HG03039 (cell line): ENCODE measurements around the gene C16orf92.
"Not testable (repeated sequence)": the region's sequence is repeated elsewhere in the genome, so short reads cannot be mapped to it uniquely, and the experiment has no call there.

Source experiments
- ATAC-seq: cut with Tn5 transposase; IDR thresholded peaks from one replicate; pipeline ENCODE4 v1.9.1; 2021; ENCODE audit warnings: mild to moderate bottlenecking, moderate library complexity; ENCODE audit not compliant: unreplicated experiment

C16orf92 gene

DNA sequence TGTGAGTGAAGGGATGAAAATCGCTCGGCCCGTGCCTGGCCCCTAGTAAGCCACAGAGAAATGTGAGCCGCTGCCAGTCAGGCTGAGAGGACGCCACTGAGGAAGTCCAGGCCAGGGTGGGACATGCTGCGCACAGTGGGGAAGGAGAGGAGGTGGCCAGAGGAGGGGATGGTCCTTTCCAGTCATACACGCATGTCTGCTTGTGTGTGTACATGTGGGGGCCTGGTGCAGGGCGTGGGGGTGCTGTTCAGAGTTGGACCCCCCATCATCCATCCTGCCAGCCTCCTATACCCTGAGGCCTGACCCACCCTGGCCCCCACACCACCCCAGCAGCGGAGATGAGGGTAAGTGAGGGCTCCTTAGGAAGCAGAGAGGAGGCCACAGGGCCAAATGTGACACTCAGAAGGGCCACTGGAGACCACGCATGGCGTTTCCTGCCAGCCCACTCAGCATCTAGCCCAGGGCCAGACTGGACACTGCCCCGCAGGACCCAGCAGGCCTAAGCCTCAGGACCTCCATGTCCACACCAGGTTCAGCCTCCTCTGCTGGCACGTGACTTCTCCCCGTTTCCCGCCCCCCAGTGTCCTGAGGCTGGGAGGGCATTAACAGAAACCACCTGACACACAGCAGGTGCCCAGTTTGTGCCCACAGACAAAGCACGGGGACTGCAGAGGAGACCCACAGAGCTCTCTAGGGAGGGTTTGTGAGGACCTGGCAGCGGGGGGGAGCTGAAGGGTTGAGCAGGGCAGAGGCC, 19.2 kb upstream of the C16orf92 start:
- no peak for ATAC-seq

DNA sequence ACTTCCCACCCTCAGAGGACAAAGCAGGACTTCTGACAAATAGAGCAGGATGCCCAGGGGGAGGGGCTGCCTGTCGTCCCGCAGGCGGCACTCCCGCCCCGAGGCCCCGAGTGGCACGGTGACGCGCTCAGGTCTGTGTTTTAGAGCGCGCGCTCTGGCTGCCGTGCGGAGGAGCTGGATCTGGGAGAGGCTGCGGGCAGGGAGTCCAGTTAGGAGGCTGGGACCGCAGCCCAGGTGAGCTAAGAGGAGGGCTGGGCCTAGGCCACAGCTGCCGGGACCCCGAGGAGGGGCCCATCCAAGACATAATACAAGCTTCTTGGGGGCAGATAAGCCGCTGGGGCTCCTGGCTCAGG, 18.6 kb upstream of the C16orf92 start:
- no peak for ATAC-seq

DNA sequence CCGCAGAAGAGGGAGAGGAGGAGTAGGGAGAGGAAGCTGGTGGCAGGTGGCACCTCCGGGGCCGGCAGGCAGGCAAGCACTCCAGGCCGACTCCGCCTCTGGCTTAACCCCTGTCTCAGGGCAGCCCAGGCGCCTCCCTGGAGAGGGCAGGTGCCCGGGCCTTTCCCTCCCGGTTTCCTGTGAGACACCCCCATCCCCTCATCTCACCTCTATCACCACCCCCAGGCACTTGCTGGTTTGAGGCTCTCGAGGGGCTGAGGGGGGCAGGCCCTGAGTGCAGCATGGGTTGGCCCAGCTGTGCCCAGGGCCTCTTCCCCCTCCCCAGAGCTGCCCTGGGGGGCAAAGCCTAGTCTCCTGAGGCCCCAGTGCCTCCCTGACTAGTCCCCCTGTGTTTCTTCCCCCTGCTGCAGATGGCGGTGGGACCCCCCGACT, 18.2 kb upstream of the C16orf92 start:
- no peak for ATAC-seq

DNA sequence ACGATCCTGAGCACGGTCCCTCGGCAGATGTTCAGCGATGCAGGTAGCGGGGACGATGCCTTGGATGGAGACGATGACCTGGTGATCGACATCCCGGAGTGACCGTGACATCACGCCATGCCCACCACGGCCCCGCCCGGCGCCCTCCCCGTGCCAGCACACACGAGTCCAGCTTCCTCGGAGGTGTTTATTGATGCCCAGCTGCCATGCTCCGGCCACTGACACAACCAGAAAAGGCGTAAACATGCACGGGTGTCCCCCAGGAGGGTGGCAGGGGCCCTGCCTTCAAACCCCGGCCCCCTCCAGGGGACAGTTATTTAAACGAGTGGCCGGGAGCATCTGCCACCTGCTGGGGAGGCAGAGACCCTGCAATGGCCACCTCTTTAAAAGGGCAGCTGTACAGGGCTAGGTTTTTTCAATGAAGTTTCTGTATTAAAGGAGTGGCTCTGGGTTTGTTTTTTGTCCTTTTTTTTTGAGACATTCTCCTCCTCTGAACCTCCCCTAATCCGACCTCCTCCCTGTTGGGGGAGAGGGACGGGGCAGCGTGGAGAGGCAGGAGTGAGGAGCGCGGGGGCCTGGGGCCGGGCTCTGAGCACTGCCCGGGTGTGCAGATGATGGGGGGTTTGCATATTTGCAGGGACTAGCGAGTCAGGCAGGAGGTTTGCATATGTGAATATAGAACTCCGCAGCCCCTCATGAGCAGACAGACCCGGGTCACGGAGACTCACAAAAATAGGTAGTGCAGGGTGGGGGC, 17.5 kb upstream of the C16orf92 start:
- ATAC-seq = no peak

DNA sequence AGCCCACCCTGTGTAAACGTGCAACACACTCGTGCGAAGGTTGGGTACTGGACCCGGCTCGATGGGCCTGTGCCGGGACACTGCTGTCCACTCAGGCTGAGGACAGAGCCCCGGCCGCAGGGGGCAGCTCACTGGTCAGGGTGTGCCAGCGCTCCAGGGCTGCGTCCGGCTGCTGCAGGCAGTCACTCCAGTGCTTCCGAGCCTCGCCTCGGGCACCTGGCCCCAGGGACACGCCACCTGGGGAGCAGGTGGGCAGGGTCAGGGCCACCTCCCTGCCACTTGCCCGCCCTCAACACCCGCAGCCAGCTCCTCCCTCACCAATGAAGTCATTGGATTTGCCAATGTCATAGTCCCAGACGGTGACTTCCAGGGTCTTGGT, 16.9 kb upstream of the C16orf92 start:
- ATAC-seq = no peak

DNA sequence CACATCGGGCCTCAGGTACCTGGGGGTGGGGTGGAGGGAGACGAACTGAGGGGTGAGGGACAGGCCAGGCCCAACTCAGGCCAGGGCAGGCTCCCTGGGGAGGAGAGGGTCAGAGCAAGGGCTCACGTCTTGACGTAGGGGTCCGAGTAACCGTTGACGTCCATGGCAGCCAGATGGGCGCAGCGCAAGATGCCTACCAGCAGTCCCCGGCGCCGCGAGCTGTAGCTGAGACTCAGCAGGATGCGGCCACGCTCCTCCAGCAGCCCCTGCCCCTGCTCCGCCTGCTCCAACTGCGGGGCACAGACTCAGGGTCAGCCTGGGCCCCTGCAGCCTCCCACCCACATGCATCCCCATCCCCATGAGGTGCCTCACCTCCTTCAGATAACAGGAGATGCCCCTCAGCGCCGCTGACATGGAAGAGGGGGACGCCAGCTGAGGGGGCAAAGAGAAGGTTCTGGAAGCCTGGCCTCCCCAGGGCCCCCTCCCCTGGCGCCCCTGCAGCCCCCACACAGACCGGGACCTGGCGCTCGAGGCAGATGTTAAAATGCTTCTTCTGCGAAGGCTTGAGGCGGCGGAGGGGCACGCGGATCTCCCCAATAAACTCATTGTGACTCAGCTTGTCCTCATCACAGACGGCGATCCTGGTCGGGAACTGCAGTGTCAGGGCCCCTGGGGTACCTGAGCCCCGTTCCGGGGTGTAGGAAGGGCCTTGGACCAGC, 16.2 kb upstream of the C16orf92 start:
- ATAC-seq = no peak

DNA sequence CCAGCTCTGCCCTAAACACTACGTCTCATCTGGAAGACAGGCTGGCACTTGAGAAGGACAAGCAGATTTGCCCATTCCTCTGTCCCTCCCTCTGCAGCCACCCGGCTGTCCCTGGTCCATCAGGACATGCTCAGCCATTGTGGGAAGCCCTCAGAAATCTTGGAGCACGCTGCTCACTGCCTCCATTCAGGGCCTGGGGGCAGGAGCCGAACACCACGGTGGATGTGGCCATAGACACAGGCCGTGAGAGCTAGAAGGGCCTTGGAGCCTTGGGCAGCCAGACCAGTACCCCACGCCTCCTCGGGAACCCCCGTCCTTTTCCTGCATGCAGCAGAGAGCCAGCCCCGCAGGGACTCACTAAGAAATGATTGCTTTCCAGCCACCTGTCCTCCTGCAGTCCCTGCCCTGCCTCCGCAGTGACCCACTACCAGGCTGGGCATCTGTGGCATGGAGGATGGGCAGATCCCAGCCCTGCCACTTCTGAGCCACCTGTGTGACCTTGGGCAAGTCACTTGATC, 15.6 kb upstream of the C16orf92 start:
- no peak for ATAC-seq

DNA sequence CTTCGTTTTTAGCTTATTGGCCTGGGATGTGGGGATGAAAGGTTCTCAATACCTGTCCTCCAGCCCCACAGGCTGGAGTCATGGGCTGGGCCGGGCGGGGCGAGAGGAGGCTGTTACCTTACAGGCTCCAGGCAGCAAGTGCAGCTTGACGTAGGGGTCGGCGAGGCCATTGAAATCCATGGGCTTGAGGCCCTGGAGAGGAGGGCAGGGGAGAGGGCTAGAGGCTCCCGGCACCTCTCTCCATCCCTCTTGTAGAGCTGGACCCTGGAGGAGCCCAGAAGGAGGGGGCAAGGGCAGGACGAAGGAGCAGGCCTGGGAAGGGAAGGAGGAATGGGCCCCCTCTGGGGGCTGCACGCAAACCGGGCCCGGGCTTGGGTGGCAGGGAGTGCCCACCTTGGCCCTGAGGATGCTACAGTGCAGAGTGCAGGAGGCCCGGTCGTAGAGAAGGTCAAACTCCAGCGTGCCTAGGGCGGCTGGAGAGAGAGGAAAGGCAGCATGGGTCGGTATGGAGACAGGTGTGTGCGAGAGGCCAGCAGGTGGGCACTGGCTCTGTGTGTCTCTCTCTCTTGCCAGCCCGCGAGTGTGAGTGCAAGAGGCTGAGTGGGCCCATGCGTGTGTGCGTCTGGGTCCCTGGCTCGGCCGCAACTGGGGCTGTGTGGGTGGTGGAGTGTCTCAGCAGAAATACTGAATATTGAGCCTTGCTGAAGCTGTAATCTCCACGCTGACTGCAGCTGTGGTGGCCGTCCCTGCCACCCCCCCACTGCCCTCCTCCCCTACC, 13.7 kb upstream of the C16orf92 start:
- no peak for ATAC-seq

DNA sequence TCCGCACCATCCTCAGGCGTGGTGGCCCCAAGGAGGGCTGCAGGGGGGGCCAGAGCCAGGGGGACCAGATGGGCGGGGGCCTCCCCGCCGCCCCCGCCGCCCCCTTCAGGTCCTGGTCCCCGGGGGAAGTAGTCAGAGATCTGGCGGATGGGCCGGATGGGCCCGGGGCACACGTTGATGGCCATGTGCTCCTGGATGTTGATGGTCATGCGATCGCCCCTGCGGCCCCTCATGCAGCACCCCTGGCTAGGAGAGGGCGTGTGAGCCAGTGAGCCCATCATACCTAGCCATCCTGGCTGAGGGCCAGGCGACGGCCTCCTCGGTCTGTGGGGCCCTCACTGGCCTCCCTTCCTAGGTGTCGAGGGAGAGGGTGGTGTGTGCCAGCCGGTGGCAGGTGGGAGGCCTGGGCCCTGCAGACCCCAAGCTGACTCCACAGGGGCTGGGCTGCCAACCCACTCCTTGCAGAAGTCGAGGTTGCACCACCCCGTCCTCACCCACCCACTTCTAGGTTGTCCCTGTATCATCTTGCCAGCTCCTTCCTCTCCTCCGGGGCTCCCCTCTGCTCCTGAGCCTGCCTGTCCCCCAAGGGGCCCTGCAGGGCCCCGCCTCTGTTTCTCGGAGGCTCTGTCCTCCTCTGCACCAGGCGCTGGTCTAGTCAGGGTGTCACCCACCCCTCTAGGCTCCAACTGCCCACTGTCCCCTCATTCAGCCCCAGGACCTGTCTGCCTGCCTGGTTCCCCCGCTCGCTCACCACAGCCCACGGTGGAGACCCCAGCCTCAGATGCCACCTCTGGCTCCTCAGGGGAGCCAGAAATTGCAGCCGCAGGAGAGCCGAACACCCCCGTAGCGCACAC, 12.8 kb upstream of the C16orf92 start:
- no peak for ATAC-seq

DNA sequence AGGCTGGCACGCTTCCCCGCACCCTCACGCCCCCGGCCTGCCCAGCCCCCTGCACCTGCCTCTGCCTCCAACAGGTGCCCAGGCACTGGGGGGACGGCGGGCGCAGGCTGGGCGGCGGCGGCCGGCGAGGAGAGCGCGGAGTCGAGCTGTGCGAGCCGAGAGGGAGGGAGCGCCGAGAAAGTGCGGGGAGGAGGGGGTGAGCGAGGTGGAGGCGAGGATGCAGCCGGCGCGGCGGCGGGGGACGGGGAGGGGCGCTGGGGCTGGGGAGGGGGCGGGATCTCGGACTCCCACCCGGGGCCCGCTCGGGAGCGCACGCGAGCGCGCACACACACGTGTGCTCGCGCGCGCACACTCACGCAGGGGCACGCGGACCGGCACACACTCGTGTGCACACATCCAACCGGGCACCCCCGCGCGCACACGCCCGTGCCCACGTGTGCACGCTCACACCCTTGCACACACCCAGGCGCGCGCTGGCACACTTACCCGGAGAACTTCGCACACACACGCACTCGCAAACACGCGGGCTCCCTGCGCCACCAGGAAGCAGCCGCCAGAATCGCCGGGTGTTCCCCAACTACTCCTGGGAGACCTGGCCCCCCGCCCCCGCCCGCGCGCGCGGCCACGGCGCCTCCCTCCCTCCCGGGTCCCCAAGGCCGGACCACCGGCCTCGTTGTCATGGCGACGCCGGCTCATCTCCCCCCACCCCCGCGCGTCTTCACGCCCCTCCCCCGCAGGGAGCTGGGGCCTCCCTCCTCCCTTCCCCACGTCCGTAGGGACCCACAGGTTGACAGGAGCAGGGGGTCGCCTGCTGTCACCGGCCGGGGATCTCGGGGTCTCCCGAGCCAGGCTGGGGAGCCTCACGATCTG, 11.9 kb upstream of the C16orf92 start, which contains the start of gene DOC2A:
TSS of gene DOC2A (minus strand) at position 184 of the 870 bp plus-strand sequence. CDS start 805 bp downstream, outside the sequence.
- ATAC-seq = no peak

DNA sequence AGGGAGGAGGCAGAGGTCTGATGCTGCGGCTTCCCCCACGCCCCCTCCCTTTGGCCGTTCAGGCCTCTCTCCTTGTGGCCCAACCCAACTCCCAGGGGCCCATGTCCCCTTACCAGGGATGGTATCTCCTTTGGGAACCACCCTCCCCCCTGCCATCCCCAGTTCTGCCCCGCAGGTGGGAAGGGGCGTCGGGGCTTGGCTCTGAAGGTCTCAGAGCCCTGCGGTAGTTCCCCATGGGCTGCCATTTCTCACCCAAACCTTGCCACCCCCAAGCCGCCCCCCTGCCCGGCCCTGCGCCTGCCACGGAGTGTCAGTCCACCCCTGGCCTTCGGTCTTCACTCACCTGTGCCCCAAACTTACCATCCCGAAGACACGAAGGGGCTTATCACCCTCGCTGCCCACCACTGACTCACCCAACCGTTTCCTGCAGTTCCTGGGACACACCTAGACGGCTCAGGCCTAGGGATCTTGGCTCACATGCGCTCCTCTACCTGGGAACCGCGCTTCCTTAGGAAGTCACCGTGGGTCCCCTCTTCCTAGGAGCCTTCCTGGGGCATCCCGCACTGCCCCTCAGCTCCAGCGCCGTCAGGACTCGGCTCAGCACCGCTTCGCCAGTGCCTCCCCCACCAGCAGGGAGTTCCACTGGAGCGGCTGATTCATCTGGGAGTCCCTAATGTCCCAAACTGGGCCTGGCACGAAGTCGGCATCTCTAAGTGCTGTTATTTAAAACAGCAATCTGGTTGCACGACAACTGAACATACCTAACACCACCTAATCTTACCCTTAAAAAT, 11.1 kb upstream of the C16orf92 start:
- ATAC-seq = no peak

DNA sequence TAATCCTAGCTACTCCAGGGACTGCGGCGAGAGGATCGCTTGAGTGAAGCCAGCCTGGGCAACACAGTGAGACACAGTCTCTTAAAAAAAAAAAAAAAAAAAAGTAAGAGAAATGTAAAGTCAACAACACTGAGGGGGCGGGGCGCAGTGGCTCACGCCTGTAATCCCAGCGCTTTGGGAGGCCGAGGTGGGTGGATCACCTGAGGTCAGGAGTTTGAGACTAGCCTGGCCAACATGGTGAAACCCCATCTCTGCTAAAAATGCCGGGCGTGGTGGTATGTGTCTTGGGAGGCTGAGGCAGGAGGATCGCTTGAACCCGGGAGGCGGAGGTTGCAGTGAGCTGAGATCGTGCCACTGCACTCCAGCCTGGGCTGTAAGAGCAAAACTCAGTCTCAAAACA, 10.4 kb upstream of the C16orf92 start:
- not testable (repeated sequence) for ATAC-seq

DNA sequence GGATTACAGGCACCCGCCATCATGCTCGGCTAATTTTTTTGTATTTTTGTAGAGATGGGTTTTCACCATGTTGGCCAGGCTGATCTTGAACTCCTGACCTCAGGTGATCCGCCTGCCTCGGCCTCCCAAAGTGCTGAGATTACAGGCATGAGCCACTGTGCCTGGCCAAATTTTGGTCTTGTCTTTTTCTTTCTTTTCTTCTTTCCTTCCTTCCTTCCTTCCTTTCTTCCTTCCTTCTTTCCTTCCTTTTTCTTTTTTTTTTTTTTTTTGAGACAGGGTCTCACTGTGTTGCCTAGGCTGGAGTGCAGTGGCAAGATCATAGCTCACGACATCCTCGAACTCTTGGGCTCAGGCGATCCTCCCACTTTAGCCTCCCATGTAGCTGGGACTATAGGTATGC, 7.5 kb upstream of the C16orf92 start:
- ATAC-seq = not testable (repeated sequence)

DNA sequence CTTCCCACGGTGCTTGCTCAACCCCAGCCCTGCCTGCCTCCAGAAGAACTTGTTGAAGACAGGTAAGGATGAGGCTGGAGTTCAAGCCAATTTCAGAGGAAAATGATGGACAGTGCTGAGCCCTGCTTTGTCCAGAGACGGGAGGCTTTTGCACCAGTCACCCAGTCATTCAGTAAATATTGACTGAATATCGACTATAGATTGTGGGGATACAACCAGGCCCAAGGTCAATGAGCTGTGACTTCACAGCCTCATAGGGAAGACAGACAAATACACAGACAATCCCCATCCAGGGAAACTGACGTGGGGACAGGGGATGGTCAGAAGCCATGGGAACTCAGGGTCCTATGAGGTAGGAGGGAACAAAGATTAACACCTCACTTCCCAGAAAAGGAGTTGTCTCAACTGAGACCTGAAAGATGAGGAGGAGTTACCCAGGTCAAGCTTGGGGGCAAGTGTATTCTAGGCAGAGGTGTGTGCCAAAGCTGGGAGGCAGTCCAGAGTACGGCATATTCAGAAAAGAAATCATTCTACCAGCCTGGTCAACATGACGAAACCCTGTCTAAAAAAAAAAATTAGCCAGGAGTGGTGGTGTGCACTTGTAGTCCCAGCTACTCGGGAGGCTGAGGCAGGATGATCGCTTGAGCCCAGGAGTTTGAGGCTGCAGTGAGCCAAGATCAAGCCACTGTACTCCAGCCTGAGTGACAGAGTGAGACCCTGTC, 6.3 kb upstream of the C16orf92 start:
- no peak for ATAC-seq

DNA sequence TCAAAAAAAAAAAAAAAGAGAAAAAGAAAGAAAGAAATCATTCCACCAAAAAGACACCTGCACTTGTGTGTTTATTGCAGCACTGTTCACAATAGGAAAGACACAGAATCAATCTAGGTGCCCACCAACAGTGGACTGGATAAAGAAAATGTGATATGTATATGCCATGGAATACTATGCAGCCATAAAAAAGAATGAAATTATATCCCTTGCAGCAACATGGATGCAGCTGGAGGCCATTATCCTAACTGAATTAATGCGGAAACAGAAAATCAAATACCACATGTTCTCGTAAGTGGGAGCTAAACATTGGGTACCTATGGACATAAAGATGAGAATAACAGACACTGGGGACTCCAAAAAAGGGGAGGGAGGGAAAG, 5.7 kb upstream of the C16orf92 start:
- ATAC-seq = no peak

DNA sequence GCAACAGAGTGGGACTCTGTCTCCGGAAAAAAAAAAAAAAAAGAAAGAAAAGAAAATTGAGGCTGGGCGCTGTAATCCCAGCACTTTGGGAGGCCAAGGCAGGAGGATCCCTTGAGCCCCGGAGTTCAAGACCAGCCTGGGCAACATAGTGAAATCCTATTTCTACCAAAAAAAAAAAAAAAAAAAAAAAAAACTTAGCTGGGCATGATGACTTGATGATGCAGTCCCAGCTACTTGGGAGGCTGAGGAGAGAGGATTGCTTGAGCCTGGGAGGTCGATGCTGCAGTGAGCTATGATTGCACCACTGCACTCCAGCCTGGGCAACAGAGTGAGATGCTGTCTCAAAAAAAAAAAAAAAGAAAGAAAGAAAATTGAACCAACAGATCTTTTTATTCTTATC, 5.1 kb upstream of the C16orf92 start:
- not testable (repeated sequence) for ATAC-seq

DNA sequence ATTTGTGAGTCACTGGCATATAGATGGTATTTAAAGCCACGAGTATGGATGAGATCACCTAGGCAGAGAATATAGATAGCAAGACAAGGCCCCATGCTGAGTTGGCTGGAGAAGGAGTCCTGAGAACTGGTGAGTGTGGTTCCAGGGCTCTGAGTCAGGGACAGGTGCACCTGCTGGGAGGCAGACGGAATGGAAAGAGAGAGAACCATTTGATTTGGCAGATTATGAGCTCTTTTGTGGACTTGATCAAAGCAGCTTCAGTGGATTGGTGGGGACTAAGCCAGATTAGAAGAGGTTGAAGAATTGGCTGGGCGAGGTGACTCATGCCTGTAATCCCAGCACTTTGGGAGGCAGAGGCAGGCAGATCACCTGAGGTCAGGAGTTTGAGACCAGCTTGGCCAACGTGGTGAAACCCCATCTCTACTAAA, 4.3 kb upstream of the C16orf92 start:
- ATAC-seq = no peak
